GM21619 (cell line): ENCODE data around the gene SMOC2.

Experiments
- ATAC-seq: cut with Tn5 transposase; IDR thresholded peaks from one replicate; pipeline ENCODE4 v1.9.1; 2021; ENCODE audit not compliant: unreplicated experiment

Gene SMOC2

DNA sequence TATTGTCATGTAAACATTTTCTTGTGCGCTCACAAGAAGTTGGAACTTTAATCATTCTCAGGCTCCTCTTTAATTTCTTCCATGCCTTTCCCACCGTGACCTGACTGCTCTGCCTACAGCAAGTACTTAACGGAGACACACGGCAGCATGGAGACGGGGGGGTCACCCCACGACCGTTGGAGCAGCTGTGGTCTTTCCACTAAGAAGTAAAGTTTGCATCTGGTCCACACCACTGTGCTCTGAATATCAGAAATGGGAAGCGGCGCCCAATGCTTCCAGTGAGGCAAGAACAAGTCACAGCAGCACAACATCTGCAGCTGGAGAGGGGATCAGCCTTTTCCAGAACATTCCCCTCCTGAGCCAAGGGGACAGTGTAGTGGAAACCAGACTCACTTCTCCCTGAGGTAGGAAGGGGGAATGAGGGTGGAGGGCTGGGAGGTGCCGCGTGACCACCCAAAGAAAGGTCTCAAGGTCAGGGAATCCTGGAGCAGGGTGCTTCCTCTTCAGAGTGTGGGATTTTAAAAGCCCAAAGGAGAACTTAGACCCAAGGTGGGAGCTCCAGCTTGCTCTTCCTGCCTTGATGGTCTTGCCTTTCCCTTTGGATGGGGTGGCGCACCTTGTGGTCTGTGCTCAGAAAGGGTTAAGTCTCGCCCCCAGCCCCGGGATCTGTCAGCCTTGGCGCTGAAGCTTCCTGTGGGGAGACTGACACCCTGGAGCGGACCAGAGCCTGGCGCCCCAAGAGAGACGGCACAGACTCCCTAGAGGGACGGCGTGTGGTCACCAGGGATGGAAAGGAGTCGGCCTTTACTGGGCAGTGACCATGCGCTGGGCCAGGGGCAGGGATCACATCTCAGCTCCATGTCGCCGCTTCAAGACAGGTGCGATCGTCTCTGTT is 25.6 kb upstream of the SMOC2 start:
- no peak for ATAC-seq

DNA sequence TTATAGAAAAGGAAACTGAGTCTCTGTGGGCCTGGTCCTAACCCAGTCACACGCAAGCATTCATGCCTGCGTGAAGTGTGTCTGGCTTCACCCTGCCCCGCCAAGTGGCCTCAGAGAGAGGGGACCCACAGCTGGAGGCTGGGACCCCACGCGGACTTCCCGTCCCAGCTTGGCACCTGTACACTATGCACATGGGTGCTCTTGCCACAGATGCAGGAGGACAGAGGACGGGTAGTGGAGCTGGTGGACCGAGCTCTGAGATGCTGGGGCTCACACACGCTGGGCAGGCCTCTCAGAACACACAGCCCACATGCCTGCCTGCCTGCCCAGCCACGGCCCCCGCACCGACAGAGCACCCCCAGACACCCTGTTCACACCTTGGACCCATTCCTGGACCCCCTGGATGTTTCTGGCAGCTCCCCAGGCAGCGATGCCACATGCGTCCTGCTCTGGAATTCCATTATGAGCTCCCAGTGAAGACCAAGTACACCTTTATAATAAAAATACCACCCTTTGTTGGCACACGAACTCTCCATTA is 24.9 kb upstream of the SMOC2 start:
- no peak for ATAC-seq

DNA sequence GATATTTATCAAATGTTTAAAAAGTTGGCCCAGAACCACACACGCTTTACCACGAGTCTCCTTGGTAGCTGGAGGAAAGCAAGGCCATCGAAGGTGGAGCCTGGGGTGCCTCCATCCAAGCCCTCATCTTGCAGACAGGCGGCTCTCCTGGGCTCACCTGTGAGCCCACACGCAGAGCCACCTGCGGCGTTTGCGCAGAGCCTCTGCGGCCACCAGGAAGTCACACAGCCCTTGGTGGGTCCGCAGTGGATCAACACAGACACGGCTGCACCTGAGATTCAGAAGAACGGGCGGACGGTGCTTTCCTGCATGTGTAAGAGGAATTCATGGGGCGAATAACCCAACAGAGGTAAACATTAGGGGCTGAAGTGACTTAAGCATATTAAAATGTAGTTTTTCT is 24.5 kb upstream of the SMOC2 start:
- ATAC-seq: no peak

DNA sequence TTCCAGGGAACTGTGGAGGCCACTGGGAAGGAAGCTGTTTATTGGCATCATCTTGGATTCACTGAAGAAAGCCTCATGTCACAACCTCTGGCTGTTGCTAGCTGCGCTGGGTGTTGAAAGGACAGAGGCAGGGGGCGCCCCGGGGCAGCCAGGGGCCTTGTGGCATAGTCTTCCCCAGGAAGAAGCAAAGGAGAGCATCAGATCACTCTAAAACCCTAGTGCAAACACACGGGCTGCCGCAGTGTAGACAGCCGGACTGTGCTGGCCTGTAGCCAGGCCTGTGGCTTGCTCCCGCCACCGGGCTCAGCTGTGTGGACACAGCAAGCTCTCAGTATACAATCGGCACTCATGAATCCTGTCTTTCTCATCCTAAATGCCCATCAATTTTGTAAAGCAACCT is 23.8 kb upstream of the SMOC2 start:
- ATAC-seq: no peak

DNA sequence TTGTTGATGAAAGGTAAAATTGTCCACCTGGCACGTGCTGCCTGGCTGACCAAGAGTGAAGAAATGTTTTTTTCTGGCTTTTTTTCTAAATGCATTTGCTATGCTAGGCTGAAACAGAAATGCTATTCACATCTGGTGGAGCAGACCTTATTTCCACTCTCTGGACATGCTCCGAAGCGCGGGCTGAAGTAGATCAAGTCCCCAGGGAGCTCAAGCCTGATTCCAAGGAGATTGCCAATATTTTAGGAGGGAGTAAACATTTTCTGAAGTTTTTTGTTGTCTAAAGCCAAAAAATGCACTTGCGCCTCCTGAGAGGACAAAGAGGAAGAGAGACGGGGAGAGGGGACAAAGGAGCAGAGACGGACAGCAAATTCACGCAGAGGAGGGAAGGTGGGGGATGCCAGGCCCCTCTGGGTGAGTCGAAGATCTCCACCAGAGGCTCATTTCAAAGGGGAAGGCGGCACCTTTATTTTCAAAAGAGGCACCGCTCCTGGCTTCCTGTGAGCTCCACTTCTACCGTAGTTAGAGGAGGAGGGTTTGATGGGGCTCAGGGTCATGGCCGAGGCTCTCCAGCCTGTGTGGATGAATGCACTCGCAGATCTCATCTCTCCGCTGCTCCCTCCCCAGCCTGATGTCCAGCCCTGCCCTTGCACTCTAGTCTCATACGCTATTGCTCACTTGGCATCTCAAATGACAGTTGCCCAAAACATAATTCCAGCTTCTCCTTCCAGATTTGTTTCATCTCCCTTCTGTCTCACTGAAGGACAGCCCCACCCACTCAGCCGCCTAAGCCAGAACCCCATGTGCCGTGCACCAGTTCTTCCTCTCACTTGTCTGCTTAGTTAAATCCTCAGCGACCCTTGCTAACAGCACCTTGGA is 23.1 kb upstream of the SMOC2 start:
- ATAC-seq: no peak

DNA sequence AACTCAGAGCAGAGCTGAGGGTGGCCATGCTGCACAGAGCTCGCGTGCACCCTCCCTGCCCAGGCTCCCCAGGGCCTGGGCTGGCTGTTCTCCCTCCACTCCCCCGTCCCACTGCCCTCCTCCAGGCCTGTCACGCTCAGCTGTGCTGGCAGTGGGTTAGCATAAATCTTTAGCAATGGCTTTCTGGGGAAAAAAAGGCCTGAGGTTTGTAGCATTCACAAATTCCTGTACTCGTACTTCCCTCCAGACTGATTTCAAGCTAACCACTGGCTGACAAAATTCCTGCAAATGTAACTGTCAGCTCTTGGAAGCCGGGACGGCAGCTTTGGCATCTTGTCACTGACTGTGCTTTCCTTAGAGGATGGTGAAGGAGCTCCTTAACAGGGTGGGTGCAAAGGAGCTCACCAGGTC is 22.3 kb upstream of the SMOC2 start:
- no peak for ATAC-seq

DNA sequence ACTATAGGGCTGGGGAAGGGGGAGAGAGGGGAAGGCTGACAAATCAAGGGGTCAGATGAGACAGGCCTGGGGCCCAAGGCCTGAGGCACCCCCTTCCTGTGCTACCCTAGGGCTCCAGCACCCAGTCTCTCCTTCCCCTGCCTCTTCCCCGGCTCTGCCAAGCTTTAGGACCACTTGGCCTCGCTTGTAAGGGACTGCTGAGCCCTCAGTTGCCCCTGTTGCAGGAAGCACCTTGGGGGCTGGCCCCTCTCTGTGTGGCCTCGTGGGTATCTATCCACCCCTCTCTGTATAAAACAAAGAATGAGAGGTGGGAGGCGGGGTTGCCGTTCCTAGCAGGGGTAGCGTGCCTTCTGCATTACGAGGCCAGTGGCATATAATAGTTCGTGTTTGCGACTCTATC is 21.4 kb upstream of the SMOC2 start:
- ATAC-seq: no peak

DNA sequence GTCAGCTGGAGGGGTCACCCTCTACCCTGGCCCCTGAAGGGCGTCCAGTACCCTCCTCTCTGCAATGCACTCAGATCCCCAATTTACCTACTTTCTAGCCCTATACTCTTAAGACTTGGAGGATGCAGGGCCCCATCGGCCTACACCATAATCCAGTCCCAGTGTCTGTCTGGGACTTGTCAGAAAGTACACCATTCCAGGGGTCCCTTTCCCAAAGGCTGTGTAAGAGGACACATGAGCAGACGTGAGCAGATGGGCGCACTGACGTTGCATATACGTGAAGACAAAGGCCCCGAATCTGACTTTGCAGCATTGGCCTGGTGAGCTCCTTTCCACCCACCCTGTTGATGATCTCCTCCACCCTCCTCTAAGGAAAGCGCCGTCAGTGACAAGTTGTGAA is 20.9 kb upstream of the SMOC2 start:
- no peak for ATAC-seq

DNA sequence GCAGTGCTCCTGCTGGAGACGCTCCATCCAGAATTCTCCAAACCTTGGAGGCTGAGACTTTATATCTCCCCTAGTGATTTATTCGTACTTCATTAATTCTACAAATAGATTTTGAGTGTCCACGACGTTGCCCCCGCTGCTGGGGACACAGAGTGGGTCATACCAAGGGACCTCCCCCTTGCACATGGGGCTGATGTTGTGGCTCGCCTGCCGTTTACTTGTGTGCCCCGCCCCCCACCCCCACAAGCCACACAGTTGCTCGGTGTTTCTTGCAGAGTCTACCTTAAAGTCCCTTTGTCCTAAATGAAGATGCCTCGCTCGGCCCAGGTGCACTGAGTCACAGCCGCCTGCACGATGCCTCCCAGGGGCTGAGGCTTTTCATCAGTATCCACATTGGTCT is 20.3 kb upstream of the SMOC2 start:
- ATAC-seq: no peak

DNA sequence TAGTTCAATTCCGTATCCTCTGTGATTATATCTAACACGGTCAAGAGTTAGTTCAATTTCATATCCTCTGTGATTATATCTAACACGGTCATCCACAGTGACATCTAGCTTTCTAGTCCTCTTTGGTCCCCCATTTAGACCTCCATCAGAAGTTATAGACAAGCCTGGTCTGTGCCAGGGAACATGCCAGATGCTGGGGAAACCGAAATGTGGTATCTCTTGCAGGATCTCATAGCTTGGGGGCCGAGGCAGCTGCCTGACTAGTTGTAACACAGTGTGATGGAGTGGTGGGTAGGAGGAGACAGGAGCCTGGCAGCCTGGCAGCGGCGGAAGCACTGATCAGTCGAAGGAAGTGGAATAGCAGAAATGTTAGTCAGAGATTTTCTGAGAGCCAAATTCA is 13.8 kb upstream of the SMOC2 start:
- no peak for ATAC-seq

DNA sequence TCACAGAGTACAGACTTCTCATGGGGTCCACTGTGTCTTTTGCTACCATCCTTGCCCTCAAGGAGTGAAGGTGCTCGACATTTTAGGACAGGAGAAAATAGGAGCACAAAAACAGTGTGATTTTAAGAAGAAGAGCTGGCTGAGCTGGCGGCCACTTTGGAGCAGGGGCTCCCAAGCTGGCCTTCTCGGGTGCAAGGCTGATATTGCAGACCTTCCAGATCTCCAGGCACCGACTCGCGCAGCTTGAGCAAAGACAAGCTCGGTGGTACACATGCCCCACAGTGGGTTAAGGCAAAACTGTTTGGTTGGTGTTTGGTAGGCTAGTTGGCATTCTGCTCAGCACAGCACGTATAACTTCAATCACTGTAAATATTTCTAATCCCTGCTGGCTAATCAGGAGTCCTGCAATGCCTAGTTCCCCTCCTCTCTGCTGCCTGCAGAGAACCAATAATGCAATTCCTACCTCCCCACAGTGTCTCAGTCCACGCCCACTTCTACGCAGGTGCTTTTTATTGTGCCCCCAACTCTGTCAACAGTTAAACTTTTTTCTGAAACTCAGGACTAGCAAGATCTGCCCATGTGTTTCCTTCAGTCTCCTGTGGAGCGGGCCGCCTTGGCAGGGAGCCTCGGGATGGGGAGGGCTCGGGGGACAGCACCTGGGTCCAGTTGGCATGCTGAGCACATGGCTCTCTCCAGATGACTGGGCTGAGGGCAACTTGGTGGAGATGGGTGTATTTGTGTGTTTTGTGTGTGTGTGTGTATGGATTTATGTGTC is 12.7 kb upstream of the SMOC2 start:
- ATAC-seq: no peak

DNA sequence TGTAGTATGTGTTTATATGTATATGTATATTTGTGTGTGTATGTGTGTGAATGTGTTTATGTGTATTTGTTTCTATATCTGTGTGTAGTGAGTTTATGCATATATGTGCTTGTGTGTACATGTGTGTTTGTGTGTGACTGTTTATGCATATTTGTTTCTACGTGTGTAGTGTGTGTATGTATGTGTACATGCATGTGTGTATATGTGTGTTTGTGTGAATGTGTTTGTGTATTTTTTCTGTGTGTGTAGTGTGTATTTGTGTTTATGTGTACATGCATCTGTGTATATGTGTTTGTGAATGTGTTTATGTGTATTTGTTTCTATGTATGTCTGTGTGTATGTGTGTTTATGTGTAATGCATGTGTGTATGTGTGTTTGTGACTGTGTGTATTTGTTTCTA is 12.1 kb upstream of the SMOC2 start:
- no peak for ATAC-seq

DNA sequence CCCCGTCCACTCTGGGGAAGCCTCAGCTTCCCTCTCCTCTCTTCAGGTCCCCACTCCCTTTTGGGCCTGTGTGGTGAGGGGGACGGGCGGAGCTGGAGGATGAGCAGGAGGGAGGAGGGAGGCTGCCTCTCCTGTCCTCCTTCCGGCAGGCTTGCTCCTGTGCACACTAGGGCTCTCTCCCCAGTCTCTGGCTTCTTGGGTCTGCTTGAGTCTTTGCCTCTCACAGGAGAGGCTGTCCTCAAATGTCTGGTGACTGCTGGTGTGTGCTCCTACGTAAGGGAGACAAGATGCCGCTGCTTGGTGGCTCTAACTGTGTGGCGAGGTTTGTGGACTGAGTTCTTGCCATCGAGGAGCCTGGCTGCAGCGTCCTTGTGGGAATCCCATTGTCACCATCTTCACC is 8.8 kb upstream of the SMOC2 start:
- ATAC-seq: no peak

DNA sequence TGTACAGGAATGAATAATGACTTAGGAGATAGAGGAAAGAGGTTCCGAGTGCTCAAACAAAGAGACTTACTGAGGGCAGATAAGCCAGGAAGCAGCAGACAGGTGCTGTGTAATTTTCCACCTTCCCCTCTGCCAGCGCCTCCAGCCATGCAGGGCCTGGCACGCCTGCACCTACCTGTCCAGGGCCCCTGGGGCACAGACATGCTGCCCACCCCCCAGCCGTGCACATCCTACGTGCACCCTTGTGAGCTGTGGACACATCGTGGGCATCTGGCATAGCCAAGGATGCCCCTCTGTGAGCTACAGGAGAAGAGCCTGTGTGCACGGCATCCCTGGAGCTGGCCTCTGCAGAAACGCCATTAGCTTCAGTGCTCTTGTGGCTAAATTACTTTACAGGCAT is 7.1 kb upstream of the SMOC2 start:
- ATAC-seq: no peak

DNA sequence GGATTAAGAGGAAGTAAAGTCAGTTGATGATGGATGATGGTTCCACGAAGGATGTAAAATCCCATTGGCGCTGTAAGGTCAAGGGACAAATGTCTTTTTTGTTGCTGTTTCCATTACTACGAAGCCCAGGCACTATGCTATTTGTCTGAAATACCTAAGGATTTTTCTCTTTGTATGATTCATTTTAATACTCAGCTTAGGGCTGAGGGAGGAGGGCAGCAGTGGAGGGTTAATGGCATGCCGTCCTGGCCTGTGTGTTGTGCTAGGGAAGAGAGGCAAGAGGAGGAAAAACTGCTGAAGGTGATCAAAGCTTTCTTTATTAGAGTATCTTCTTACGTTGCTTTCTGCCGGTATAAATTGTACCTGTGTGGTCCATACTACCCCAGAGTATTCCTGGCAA is 6.5 kb upstream of the SMOC2 start:
- ATAC-seq: no peak

DNA sequence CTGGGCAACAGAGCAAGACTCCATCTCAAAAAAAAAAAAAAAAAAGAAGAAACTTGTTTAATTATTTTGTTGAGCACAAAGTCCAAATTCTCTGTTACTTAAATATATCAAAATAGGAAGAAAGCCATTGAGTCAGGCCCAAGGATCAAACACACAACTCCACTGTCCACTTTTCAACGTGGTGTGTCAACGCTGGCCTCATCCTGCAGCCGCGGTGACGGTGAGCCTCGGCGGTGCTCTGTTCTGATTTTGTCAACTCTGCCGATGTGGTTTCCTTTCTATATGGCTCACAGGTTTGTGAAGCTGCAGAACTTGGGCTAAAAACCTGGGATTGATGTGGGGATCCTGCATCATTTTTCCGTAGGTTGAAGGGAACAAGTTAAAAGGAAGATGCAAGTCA is 3.2 kb upstream of the SMOC2 start:
- ATAC-seq: no peak

DNA sequence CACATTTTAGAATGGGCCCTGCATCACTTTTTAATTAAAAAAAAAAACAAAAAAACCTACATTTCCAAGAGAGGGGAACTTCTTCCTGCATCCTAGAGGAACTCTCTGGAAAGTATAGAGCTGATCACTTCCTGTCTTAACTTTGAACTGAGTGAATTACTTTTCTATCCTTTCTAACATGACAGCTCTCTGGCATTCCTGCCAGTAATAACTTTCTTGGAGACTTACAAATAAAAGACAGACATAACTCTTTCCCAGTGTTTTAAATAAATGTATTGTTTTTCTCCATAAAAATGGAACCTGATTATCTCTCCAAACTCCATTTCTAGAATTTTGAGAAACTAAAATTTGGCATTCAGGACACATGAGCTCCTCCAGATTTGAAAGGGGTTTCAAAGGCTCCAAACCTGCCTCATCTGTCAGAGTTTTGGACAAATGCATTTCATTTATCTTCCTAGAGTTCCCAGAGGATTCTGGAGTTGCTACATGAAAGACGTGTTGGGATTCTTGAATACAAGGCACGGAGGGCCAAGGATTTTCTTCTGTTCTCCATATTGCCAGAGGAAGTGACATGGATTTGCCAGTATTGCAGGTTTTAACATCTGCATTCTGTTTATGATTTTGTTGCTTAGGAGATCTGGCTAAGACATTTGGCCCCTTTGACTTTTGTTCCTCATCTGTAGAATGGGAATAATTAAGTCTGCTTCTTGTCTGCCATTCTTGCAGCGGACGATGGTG is 2.0 kb upstream of the SMOC2 start:
- no peak for ATAC-seq

DNA sequence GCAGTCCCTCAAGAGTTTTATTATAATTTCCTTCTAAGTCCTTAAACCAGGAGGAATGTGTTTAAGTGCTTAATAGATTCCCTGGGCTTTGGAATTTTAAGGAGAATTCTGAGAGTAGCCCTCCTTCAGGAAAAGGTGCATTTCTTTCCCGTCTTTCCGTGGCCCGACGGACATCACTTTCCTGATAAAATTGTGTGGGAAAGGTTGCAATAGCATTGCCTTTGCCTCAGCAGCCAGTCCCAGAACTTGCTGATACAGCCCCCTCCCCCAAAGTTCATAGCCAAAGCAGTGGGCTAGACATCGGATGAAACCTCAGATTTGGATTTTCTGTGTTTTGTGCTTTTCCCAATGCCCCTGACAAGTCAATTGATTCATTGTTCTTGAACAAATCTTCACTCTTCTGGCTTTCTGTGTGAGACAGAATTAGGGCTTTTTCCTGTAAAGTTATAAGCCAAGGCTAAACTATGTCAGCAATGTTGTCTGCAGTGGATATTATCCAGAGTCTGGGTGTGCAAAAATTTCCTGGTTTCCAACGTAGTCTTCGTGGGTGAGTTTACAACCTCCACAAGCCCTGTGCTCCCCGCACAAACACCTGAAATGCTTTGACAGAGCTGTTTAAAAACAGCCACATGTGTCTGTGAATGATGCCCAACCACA is 1.1 kb upstream of the SMOC2 start:
- no peak for ATAC-seq

DNA sequence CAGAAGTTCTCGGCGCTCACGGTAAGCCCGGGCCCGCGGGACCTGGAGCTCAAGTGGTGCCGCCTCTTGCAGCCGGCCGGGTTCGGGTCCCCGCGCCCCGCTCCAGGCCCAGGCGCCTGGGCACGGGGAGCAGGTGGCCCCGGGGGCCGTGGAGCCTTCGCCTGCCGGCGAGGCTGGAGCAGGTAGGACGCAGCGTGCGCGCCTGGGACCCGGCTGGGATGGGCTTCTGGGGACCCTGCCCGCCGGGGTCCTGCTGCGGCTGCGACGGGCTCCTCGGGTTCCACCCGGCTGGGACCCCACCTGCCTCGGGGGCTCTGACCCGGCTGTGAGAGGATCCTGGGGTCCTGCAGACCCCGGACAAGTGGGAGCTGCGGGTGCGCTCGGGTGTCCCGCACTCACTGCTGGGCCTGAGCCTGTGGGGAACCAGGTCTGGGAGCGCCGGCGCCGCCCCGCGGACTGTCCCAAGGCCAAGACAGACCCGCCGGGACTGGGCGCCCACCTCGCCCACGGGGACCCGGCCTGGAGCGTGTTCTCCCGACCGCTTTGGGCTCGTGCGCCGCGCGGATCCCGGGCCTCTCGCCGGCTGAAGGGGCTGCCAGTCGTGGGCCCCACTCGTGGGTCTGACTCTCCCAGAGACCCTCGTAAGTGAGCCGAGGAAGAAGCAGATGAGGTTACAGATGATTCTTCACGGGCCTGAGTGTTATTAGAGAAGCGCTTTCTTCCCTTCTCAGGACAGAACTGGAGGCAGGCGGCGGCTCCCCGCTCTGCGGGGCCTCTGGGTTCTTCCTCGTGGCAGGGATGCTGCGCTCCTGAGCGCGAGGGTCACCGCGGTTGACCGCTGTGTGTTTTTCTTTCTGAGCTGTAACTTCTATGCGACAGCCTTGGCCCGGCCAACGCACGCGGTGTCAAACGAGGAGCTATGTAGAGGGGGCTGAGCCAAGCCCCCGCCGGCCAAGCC is 729 bp downstream of the SMOC2 start:
- ATAC-seq: no peak
